IPS-NIHi11 (cell line): ENCODE results near the gene GPS1.

Source experiments
- DNase-seq: peaks from one replicate; pipeline ENCODE4 v3.0.0; 2012; ENCODE audit warnings: mixed read lengths, low spot score

The GPS1 gene

DNA sequence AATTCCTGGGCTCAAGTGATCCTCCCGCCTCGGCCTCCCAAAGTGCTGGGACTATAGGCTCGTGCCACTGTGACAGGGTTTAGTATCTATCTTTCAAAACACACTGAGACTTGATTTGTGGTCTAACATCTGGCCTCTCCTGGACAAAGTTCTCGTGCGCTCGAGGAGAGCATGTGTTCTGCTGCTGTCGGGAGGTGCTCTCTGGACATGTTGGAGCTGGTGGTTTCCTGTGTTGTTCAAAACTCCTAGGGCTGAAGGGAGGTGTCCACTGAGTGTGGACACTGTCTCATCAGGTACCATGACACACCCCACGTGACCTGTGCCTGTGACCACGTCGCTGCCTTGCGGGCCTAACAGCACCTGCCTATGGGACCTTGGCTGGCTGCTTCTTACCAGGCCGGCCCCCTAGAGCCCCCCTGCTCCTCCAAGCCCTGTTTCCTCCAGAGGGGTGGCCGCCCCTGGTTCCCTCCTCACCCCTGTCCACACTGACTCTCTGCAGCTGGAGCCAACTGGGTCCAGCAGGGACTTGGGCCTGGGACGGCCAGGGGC, 5.7 kb upstream of the GPS1 start:
- DNase-seq: no peak

DNA sequence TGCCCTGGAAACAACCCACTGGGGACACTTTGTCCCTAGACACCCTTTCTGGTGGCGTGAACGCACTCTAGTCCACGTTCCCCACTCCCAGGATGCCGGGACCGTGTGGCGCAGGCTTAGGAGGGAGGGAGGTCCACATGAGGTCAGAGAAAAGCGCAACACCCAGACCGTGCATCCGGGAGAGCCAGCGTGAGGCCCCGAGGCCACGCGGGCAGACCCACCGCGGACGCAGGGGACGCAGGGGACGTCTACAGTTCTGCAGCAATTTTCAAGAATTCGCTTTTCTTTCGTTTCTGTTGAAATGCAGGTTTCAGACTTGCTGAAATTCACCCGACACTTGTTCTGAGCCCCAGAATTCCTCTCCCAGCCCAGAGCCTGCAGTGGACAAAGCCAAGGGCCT, 4.8 kb upstream of the GPS1 start:
- no peak for DNase-seq

DNA sequence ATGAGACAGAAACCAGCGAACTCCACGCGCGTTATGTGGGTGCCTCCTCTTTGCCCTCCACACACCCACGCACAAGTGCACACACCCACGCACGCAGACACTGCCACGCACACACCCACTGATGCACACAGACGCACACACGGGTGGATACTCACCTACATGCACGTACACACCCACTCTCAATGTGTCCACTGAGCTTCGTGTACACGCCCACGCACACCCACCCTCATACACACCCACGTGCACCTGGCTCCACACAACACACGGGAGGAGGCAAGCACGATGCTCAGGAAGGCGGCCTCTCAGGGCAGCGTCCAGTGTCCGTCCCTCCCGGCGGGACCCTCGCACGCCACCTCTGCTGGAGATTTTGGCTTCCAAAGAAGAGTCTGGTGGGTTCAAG, 4.3 kb upstream of the GPS1 start:
- no peak for DNase-seq

DNA sequence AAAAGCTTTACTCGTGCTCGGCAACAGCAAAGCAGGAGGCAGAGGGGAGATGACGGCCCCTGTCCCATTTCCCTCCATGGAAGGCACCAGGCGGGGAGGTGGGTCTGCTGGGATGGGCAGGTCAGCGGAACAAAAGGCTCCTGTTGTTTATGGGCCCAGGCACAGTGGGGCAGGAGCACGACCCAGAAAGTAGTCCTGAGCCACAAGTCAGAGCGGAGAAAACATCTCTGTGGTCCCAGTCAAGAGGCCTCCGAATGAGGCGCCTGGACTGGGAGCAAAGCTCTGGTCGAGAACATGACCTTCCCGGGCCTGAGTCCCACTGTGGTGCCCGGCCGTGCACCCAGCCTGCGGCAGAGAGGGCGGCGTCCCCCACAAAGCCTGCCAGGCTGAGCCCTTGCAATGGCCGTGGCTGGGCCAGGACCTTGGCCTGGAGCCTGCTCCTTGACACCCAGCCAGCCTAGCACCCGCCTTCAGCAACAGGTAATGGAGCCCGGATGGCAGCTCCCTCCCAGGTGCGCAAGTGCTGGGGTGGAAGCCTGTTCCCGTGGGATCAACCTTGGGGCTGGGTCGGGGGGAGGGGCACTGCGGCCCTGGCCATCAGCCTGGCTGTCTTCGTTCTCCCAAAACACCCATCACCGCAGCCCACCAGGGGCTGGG, 3.7 kb upstream of the GPS1 start:
- DNase-seq: no peak

DNA sequence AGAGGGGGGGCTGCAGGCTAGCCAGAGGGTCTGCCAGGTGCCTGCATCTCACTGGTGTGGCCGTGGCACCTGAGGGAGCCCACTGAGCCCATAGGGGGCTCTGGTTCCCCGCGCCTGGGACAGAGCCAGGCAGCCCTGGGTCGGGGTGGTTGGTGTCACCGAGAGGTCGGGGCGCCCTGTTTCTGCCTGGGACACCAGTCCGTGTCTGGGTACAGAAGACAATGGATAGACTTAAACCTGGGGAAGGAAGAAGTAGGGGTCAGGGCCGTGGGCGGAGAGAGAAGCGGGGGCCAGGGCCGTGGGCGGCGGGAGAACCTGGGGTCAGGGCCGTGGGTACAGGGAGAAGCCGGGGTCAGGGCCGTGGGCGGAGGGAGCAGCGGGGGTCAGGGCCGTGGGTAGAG, 3.1 kb upstream of the GPS1 start:
- no peak for DNase-seq

DNA sequence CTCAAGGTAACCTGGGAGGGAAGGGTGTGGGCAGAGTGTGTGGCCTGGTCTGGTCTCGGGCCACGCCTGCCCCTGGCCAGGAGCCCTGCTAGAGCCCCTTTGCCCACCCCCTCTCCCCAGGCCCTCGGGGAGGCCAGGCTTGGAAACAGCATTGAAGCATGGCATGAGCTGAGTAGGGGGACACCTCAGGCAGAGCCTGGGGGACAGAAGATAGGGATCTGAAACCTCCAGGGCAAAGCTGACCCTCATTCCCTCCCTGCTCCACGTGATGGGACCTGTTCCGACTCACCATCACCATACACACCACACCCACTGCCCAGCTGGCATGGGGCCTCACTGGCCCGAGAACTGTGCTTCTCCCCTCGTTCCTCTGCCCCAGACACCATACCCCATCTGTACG, 2.6 kb upstream of the GPS1 start:
- DNase-seq: no peak

DNA sequence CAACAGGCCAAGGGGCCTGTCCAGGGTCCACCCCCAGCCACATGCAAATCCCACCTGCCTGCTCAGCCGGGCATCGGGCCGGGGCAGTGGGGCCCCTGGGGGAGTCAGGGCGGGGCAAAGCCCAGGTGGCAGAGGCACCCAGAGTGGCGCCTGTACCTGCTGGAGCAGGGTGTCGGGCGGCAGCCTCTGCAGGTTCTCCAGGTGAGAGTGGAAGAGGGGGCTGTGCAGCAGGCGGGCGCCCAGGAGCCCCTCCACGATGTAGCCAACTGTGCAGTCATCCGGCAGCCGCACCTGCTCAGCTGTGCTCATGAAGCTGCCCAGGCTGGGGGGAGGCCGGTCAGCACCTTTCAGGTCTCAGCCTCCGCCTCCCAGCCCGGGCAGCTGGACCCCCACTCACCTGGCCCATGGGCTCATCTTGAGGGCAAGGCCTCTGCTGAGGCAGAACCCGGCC, 2.2 kb upstream of the GPS1 start:
- no peak for DNase-seq

DNA sequence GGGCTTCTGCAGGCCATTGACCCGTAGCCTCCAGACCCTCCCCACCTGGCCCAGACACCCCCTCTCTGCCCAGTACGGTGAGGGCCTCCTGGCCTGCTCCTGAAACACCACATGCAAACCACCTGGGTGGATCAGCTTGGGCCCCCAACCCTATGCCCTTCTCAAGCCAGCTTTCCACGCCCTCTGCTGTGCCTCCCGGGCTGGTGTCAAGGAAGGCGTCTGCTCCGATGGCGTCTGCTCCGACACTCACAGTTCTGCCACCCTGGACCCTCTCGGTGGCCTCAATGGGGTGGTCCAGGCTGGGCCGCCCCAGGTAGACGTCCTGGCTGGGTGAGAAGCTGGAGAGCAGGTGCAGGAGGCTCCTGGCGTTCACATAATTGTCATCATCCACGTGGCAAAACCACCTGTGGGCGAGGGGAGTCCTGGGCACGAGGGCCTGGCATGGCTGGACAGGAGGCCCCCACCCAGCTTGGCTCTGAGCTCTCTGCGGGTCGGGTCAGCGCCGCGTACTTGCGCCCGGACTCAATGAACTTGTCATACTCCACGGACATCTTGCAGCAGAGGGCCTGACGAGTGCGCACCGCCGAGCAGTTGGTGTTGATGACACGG, 1.4 kb upstream of the GPS1 start:
- DNase-seq: no peak

DNA sequence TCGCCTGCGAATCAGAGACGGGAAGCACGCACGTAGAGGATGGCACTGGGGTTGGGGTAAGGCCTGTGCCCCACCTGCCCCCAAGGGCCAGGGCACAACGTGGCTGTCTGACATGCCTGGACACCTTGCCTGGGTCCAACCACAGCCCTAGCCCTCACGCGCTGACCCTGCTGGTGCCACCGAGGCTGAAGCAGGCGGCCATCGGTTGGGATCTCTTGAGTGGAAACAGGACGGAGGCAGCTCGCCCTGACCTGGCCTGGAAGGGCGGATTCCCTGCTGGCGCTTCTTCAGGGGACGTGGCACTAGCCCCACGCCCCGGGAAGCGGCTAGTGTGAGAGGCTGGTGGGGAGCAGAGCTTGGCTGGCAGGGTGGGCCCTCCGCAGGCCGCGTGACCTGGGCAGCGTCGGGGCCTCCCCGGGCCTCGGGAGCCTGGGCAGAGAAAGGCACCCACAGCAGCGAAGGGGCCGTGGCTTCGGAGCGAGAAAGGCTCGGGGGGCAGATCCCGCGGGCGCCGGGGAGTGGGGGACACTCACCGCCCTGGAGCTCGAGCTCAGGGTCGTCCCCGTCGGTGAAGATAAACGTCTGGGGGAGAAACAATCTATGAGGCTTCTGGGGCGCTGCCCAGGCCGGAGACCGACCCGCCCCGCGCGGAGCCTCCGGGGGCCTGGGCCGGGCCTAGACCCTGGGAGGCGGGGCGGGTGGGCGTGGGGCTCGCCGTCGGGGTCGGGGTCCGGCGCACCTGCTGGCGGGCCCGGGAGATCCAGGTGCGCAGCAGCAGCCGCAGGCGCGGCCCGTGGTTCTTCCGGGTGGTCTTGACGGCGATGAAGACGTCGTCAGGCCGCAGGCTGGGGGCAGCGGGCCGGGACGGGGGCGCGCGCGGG, 697 bp upstream of the GPS1 start:
- peak; percentile 85 for DNase-seq

DNA sequence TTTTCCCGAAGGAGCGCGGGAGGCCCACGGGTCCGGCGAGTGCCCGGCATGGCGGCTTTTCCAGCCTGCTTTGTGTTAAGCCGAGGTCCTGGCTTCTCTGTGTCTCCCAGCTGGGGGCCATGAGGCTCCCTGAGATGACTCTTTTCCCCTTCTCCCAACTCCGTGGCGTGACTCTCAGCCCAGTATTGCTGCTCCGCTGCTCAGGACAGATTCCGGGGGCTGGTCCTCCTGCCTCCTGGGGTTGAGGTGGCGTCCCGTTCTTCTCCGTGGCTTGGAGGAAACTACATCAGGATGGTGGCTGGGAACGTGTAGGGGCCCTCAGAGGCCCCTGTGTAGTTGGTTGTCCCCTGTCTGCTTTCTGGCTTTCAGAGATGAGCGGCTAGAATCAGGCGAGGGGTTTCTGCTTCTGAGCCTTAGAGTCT, 951 bp downstream of the GPS1 start:
- DNase-seq: no peak

DNA sequence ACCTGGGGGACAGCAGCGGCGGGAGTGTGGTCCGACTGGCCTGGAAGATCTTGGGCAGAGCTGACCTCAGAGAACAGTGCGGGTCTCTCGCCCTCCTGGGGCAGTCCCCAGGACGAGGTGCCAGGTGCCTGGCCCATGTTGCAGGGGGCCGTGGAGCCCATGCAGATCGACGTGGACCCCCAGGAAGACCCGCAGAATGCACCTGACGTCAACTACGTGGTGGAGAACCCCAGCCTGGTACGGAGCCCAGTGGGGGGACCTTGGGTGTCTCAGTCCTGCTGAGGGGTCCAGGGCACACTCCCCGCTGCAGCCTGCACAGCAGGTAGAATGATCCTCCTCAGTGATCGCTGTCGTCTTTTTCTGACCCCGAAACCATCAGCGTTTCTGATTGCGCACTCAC, 1.4 kb downstream of the GPS1 start:
- DNase-seq: no peak

DNA sequence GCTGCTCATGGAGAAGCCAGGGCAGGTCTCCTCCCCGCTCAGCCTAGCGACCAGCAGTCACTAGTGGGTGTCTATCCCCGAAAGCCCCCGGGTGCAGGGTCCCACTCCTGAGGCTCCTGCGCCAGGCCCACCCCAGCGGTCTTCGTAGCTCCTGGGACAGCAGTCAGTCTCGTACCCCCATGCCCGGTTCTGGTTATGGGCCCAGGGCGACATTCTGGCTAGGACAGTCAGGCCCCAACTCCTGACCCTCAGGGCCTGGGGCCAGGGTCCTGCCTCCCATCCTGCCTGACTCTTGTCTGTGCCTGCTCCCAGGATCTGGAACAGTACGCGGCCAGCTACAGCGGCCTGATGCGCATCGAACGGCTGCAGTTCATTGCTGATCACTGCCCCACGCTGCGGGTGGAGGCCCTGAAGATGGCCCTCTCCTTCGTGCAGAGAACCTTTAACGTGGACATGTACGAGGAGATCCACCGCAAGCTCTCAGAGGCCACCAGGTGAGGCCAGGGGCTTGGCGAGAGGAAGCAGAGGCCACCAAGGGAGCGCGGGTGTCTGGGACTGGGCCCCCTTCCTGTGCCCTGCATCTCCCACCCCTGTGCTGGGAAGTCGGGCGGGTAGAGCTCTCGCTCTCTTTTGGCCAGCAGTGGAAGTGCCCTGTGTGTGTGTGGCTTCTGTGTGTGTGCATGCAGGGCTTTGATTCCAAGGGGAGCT, 2.0 kb downstream of the GPS1 start:
- DNase-seq: no peak

DNA sequence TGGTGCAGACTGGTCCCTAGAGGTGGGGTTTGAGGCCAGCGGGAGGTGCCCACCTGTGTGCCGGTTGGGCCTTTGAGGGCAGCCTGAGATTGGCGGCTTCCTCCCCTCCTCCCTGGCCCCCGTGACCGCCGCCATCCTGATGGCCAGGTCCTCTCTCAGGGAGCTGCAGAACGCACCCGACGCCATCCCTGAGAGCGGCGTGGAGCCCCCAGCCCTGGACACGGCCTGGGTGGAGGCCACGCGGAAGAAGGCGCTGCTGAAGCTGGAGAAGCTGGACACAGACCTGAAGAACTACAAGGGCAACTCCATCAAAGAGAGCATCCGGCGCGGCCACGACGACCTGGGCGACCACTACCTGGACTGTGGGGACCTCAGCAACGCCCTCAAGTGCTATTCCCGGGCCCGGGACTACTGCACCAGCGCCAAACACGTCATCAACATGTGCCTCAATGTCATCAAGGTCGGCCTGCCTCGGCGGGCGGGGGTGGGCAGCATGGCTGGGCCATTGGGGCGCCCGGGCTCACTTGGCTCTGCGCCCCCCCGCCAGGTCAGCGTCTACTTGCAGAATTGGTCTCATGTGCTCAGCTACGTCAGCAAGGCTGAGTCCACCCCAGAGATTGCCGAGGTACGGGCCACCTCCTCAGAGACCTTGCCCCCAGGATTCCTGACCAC, 2.8 kb downstream of the GPS1 start:
- DNase-seq: peak; percentile 6

DNA sequence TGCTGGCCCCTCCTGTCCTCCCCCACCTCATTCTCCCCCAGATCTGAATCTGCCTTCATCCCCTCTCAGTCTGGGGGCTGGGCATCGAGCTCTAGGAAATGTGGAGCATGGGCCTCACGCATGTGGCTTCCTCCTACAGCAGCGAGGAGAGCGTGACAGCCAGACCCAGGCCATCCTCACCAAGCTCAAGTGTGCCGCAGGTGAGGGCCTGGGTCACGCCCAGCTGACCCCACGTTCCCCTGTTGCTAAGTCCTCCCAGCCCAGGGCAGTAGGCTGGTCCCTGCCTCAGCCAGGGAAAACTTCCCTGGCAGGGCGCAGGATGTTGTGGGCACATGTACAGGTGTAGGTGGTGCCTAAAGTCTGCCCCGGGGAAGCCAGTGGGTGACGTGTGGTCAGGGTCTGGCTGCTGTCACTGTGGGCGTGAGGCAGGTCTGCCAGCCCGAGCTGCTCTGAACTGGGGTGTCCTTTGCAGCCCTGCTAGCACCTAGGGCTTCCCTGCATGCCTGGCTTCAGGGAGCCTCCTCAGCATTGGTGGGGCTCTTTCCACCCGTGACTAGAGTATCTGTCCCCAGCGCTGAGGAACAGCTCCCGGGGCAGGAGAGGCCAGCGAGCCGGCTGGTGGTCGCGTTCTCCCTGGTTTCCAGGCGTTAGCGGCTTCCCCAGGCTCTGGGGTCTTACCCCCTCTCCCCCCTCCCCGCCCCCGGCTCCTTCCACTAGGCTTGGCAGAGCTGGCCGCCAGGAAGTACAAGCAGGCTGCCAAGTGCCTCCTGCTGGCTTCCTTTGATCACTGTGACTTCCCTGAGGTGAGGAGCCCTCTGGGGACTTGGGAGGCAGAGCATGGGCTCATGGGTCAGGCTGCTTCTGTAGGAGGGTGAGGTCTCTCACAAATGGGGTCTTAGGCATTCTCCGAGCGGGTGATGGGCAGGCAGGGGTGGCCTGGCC, 3.6 kb downstream of the GPS1 start:
- DNase-seq: peak; percentile 5

DNA sequence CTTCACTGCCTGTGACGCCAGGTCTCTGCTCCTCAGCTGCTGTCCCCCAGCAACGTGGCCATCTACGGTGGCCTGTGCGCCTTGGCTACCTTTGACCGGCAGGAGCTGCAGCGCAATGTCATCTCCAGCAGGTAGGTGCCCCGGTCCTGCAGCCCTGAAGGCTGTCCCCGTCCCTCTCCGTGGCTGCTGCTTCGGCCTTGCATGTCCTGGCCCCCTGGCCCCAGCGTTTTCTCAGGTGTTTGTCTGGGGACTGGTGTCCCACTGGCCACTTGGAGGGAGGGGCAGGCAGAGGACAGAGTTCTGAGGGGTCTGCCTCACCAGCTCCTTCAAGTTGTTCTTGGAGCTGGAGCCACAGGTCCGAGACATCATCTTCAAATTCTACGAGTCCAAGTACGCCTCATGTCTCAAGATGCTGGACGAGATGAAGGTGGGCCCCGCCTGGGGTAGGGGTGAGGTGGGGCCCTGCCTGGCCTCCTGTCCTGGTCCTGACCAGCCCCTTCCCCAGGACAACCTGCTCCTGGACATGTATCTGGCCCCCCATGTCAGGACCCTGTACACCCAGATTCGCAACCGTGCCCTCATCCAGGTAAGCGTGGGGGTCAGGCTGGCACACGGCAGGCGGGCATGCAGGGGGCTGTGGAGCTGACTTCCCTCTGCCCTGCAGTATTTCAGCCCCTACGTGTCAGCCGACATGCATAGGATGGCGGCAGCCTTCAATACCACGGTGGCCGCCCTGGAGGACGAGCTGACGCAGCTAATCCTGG, 4.4 kb downstream of the GPS1 start:
- DNase-seq: no peak

DNA sequence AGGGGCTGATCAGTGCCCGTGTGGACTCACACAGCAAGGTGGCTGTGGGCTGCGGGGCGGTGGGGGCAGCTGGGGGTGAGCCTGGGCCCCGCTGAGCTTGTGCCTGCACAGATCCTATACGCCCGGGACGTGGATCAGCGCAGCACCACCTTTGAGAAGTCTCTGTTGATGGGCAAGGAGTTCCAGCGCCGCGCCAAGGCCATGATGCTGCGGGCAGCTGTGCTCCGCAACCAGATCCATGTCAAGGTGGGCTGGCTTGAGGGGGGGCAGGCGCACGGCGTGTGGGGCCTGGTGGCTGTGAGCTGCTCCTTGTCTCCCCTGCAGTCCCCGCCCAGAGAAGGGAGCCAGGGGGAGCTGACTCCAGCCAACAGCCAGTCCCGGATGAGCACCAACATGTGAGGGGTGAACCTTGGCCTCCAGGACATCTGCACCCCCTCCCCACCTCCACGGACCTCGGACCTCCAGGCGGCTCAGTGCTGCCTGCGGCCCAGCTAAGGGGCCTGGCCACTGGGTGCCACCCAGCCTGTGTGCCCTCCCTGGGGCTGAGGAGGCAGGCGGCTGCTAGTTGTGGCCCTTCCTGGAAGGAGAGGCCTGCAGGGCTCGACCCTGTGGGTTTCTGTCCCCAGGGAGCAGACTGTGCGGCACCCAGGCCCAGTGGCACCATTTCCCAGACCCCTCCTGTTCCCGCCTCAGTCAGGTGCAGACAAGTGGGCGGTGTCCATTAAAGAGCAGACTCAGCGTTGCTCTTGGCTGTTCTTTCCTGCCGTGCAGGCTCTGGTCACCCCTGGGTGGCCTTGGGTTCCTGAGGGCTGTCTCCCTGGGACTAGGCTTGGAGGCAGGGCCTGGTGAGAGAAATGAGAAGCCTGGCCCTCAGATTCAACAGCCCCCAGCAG, 5.3 kb downstream of the GPS1 start:
- DNase-seq: no peak

DNA sequence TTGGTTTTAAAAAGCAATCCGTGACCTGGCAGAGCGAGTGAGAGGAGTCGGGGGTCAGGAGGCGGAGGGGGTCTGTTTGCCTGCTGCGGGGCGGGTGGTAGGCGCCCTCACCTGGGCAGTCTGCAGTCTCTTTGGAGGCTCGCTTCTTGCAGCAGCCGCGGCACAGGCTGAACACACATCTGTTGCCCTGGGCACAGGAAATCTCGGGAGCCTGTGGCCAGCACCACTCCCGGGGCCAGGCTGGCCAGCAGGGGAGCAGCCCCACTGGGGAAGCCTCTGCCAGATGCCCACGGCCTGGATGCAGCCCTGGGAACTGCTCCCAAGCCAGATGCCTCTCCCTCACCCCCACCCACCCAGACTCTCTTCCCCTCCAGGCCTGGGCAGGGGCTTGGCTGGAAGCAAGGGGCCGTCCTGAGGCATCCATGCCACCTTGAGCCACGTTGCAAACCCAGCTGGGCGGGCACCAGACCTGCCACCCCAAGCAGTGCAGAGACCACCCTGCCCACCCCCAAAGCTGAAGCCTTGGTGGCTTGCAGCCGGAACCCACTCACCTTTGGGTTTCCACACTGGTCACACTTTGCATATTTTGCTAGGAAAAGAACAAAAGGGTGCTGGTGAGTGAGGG, 6.6 kb downstream of the GPS1 start:
- no peak for DNase-seq

DNA sequence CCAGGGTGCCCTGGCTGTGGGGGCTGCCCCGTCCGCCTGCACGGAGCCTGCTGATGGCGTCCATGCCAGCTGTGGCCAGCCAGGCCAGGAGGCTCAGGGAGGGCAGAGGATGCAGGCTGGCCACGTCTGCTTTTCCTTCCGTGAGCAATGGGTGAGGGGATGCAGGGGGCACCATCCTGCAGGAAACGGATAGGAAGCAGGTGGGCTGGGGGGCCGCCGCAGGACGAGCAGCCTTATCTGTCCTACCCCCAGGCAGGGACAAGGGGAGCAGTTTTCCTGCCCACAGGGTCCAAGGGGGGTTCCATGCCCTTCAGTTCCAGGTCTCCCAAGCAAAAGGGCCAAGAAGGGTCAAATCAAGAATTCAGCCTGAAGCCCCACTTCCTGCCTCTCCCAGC, 7.2 kb downstream of the GPS1 start:
- DNase-seq: no peak
